Hepatocyte (in vitro differentiated cells): ENCODE measurements around the gene HK3.

Experiments used
- CTCF ChIP-seq: fragments of 200-600 bp; sonication (generic); IDR thresholded peaks from 2 replicates; pipeline ENCODE4 v1.5.1; 2016; ENCODE audit warnings: antibody characterized with exemption, mild to moderate bottlenecking; ENCODE audit not compliant: poor library complexity
- EZH2 ChIP-seq: fragments of 200-600 bp; sonication (generic); IDR thresholded peaks from 2 replicates; pipeline ENCODE4 v1.6.1; 2016; ENCODE audit warnings: antibody characterized with exemption, mild to moderate bottlenecking, borderline replicate concordance

- TF ChIP-seq CTCF (no peak), EZH2 (no peak)
Observed at GRCh38 chr5:176908675-176909368, 9.7 kb upstream of the HK3 start.
